GM06990 (cell line): ENCODE measurements around the gene LECT2.

Experiments used
- DNase-seq: peaks from one replicate; pipeline ENCODE4 v3.0.0-alpha.2; 2011; ENCODE audit not compliant: insufficient read length; ENCODE audit errors: extremely low read depth
- H3K27me3 ChIP-seq: replicated peaks from 2 replicates; pipeline ENCODE4 v1.6.0; 2011; ENCODE audit warnings: low read length; ENCODE audit not compliant: control insufficient read depth, insufficient read depth
- H3K36me3 ChIP-seq: 2 replicates; pipeline ENCODE4 v1.5.1; 2011; ENCODE audit warnings: low read length; ENCODE audit not compliant: control insufficient read depth, insufficient read depth
- H3K4me3 ChIP-seq: replicated peaks from 2 replicates; pipeline ENCODE4 v1.5.1; 2011; ENCODE audit warnings: low read depth, mild to moderate bottlenecking, control low read depth, low read length
- CTCF ChIP-seq: IDR thresholded peaks from 2 replicates; pipeline ENCODE4 v1.5.1; 2011; ENCODE audit warnings: low read length, control low read depth, mild to moderate bottlenecking, inconsistent platforms; ENCODE audit not compliant: insufficient read depth, poor library complexity, severe bottlenecking

LECT2 gene

GRCh38 chr5:135978993-135979392 is 24.2 kb upstream of the LECT2 start:
- DNase-seq: no peak
- Histone ChIP-seq H3K36me3 (no peaks in the 10 kb centered on the region), H3K27me3 (peaks cover 1% of the 10 kb centered on the region), H3K4me3 (no peak overlapping the region)
- no peak for TF ChIP-seq CTCF

GRCh38 chr5:135978212-135978631 is 23.4 kb upstream of the LECT2 start:
- Histone ChIP-seq H3K36me3 (no peaks in the 10 kb centered on the region), H3K4me3 (no peak overlapping the region), H3K27me3 (peaks cover 1% of the 10 kb centered on the region)
- no peak for DNase-seq
- no peak for TF ChIP-seq CTCF

GRCh38 chr5:135977375-135977928 is 22.7 kb upstream of the LECT2 start:
- Histone ChIP-seq H3K36me3 (no peaks in the 10 kb centered on the region), H3K4me3 (no peak overlapping the region), H3K27me3 (peaks cover 1% of the 10 kb centered on the region)
- DNase-seq: peak; percentile 67
- TF ChIP-seq CTCF: peak; percentile 99

- DNase-seq: no peak
- no peak for TF ChIP-seq CTCF
- H3K27me3 ChIP-seq: peaks cover 1% of the 10 kb centered on the region
Observed at GRCh38 chr5:135976216-135976615, 21.4 kb upstream of the LECT2 start.

GRCh38 chr5:135975122-135975521 is 20.3 kb upstream of the LECT2 start:
- no peak overlapping the region for H3K4me3 ChIP-seq
- peaks cover 1% of the 10 kb centered on the region for H3K27me3 ChIP-seq
- DNase-seq: no peak
- TF ChIP-seq CTCF: no peak
- no peaks in the 10 kb centered on the region for H3K36me3 ChIP-seq

More at GRCh38 chr5:135976216-135976615, 21.4 kb upstream of the LECT2 start:
- H3K36me3 ChIP-seq: no peaks in the 10 kb centered on the region
- no peak overlapping the region for H3K4me3 ChIP-seq
